Activated CD8-positive, alpha-beta T cell treated with anti-CD3 and anti-CD28 coated beads for 36 hours (primary cell): ENCODE results near the gene ACSBG1. TPM values are rescaled to one million over a fixed set of nuclear protein-coding genes. Genes with fewer than 3 reads are reported as not detected.
A peak's percentile ranks its signal among the peaks of the same experiment; 100 is the strongest.

Experiments
- ATAC-seq: fragments of 200-7000 bp; cut with Tn5 transposase; one replicate; pipeline ENCODE4 v1.10.0; 2021; ENCODE audit warnings: mild to moderate bottlenecking, moderate library complexity
- CTCF ChIA-PET: fragments of 350-600 bp; sonication (Branson Sonifier 250); formaldehyde crosslinking; loops from one replicate; lab custom pipeline; 2021; ENCODE audit warnings: antibody characterized with exemption; lab: Charles Lee
- POLR2A ChIA-PET: fragments of 350-600 bp; sonication (Branson Sonifier 250); formaldehyde crosslinking; loops from one replicate; lab custom pipeline; 2021; ENCODE audit warnings: antibody characterized with exemption; lab: Charles Lee
- DNase-seq: peaks from one replicate; pipeline ENCODE4 v3.0.0-alpha.2; 2020
- H3K27ac Mint-ChIP-seq: one replicate; pipeline ENCODE4 v1.8.0; 2021; ENCODE audit warnings: mild to moderate bottlenecking, mixed read lengths
- H3K27me3 Mint-ChIP-seq: one replicate; pipeline ENCODE4 v1.8.0; 2021; ENCODE audit warnings: mixed read lengths
- H3K36me3 Mint-ChIP-seq: one replicate; pipeline ENCODE4 v1.8.0; 2021; ENCODE audit warnings: low read depth, mixed read lengths
- H3K4me1 Mint-ChIP-seq: one replicate; pipeline ENCODE4 v1.8.0; 2021; ENCODE audit warnings: low read depth, mixed read lengths
- H3K4me3 Mint-ChIP-seq: one replicate; pipeline ENCODE4 v1.8.0; 2021; ENCODE audit warnings: mild to moderate bottlenecking, moderate library complexity, mixed read lengths
- H3K9me3 Mint-ChIP-seq: one replicate; pipeline ENCODE4 v1.8.0; 2021; ENCODE audit warnings: mixed read lengths
- intact Hi-C: fragments of 100-400 bp; cut with micrococcal nuclease; formaldehyde crosslinking; loops from one replicate; pipeline ENCODE4 v1.10.0; 2022
- total RNA-seq, 2 experiments: library from RNA; stranded (reverse); gene quantifications; one replicate each; pipeline ENCODE4 v1.2.3, GENCODE V29; 2021
- TF ChIP-seq, protein P1 (sequence below): fragments of 200-600 bp; IDR thresholded peaks from one replicate; pipeline ENCODE4 v1.8.0; 2022; ENCODE audit warnings: antibody characterized with exemption, mild to moderate bottlenecking

Gene ACSBG1
- total RNA-seq, 2 experiments from 2014 or later = 0.18 TPM; not detected in 1

DNA sequence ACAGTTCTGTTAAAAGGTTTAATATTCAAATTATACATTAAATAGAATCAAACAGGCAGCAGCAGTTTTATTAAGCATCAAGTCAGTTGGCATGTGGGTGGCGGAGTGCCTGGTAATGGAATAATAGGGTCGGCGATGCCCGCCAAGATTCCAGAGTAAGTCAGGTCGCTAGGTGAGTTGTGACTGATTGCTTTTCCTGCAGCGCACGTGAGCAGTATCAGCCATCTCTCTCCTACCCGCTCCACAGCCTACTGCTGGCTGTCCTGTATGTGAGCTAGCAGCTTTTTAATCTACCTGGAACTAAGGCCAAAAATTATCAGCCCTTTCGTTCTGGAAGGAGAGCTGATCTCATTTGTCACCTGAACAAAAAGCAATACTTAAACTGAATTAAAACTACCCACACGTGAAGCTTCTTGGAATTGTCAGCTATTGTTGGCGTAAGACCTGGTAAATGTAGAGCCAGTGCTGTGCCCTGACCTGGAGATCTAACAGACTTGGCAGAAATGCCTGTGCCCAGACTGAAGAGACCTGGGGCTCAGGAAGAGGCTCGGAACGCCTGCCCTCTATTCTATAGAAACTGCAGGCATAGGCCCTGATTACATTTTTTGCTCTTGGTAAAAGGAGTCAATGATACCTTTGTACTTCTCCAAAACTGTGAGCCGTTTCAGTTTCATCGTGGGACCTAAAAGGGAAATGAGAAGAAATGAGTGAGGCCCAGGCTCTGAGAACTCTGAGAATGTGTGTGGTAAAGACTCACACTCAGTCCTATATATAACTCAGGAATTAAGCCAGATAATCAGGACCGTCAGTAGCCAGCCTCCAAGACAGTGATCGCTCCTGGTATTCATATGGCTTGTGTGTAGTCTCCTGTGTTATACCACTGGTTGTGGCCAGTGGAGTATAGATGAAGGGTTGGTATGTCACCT, 63.3 kb downstream of the ACSBG1 start:
- DNase-seq (no peak), ATAC-seq (no peak)
- intact Hi-C loops = no loop called here
- Mint-ChIP-seq H3K4me1 (peaks cover 37% of the 10 kb centered on the region), H3K27me3 (no peaks in the 10 kb centered on the region), H3K27ac (peak overlapping the region; percentile 33), H3K9me3 (no peaks in the 10 kb centered on the region), H3K36me3 (peaks cover 51% of the 10 kb centered on the region), H3K4me3 (no peak overlapping the region)
- TF ChIP-seq, protein P1, sequence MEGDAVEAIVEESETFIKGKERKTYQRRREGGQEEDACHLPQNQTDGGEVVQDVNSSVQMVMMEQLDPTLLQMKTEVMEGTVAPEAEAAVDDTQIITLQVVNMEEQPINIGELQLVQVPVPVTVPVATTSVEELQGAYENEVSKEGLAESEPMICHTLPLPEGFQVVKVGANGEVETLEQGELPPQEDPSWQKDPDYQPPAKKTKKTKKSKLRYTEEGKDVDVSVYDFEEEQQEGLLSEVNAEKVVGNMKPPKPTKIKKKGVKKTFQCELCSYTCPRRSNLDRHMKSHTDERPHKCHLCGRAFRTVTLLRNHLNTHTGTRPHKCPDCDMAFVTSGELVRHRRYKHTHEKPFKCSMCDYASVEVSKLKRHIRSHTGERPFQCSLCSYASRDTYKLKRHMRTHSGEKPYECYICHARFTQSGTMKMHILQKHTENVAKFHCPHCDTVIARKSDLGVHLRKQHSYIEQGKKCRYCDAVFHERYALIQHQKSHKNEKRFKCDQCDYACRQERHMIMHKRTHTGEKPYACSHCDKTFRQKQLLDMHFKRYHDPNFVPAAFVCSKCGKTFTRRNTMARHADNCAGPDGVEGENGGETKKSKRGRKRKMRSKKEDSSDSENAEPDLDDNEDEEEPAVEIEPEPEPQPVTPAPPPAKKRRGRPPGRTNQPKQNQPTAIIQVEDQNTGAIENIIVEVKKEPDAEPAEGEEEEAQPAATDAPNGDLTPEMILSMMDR = no peak
- CTCF ChIA-PET = interaction anchor here (1.3 to 3.5 kb wide), 4 partner anchors 9 to 40 kb away, joined by 3 to 14 read pairs (median 10); no protein-coding TSS in a partner anchor
- POLR2A ChIA-PET = interaction anchor here (1.1 kb wide), 1 partner anchor 22 kb away, joined by 4 read pairs; the partner anchor contains the start of gene IDH3A

DNA sequence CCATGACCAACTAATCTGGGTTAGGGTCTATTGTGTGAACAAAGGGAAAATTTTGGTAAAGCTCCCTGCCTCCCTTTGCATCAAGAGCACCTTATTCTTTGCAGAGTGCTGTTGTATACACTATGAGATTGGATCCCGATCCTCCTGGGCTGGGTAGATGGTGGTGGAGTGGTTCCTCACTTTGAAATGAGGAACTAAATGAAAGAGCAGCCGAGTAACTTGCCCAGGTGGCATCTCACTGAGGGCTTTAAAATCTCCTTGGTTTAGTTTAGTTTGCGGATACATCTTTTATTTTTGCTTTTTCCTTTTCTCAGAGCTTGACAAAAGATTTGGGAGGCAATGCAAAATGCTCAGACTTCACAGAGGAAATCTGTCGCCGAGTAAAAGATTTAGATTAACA, 65.8 kb downstream of the ACSBG1 start:
- Mint-ChIP-seq H3K4me3 (no peak overlapping the region), H3K27me3 (no peaks in the 10 kb centered on the region), H3K9me3 (no peaks in the 10 kb centered on the region), H3K36me3 (peaks cover 63% of the 10 kb centered on the region), H3K4me1 (peaks cover 26% of the 10 kb centered on the region), H3K27ac (peak overlapping the region; percentile 27)
- TF ChIP-seq, protein P1 = no peak
- intact Hi-C loops = no loop called here
- ChIA-PET CTCF (interaction anchor here (0.7 to 3.2 kb wide), 6 partner anchors 9 to 254 kb away, joined by 3 to 14 read pairs (median 4); partner anchors contain the start of gene CIB2), POLR2A (interaction anchor here (0.6 to 0.8 kb wide), 2 partner anchors 21 to 1453 kb away, joined by 3 read pairs; no protein-coding TSS in a partner anchor)
- no peak for DNase-seq
- ATAC-seq = no peak

- Mint-ChIP-seq H3K4me1 (peaks cover 20% of the 10 kb centered on the region), H3K4me3 (no peak overlapping the region), H3K27me3 (no peaks in the 10 kb centered on the region), H3K36me3 (peaks cover 56% of the 10 kb centered on the region), H3K27ac (peak overlapping the region; percentile 82), H3K9me3 (no peaks in the 10 kb centered on the region)
- ATAC-seq (peak; percentile 99), DNase-seq (peak; percentile 60)
- ChIA-PET POLR2A (interaction anchor here (0.7 to 1.3 kb wide), 5 partner anchors 10 to 458 kb away, joined by 3 to 4 read pairs (median 3); partner anchors contain the start of gene CIB2), CTCF (interaction anchor here (1.0 to 3.2 kb wide), 7 partner anchors 11 to 208 kb away, joined by 3 to 14 read pairs (median 5); no protein-coding TSS in a partner anchor)
- TF ChIP-seq, protein P1 = no peak
- intact Hi-C loops = no loop called here
Measured at GRCh38 chr15:78167227-78167888, 67.0 kb downstream of the ACSBG1 start.

DNA sequence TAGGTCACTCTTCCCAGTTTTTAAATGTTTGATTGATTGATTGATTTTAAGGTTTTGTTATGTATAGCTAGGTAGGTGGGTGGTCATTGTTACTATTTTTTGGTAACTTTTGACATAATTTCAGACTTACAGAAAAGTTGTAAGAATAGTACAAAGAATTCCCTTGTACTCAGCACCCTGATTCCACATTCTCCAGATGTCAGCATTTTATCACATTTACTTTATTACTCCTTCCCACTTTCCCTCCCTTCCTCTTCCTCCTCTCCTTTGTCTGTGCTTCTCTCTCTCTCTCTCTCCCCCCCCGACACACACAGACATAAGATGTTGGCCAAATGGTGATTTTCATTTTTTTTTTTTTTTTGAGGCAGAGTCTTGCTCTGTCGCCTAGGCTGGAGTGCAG, 70.4 kb downstream of the ACSBG1 start:
- no peak for DNase-seq
- H3K4me3 Mint-ChIP-seq = no peak overlapping the region
- no peak for ATAC-seq
- ChIA-PET POLR2A (interaction anchor here (0.7 kb wide), 1 partner anchor 31 kb away, joined by 3 read pairs; no protein-coding TSS in a partner anchor), CTCF (interaction anchor here (0.9 to 1.3 kb wide), 2 partner anchors 14 to 197 kb away, joined by 3 to 4 read pairs; no protein-coding TSS in a partner anchor)
- intact Hi-C loops = no loop called here
- peaks cover 49% of the 10 kb centered on the region for H3K36me3 Mint-ChIP-seq
- TF ChIP-seq, protein P1 = no peak
- H3K27me3 Mint-ChIP-seq = no peaks in the 10 kb centered on the region
- peak overlapping the region; percentile 15 for H3K27ac Mint-ChIP-seq
- peaks cover 16% of the 10 kb centered on the region for H3K4me1 Mint-ChIP-seq
- H3K9me3 Mint-ChIP-seq = no peaks in the 10 kb centered on the region
